Fibroblast of lung (primary cell): Measurements from ENCODE around the gene PAN2.

Source experiments
- CTCF ChIP-seq, 2 donors: IDR thresholded peaks in 1 of 2; conservative IDR thresholded peaks in 1 of 2; 1 replicate in 1 of 2; 2 replicates in 1 of 2; pipeline ENCODE4 v1.5.1; 2011 to 2012; ENCODE audit warnings: low read length in 2 of 2, control low read depth in 1 of 2, inconsistent platforms in 1 of 2, low read depth in 1 of 2, mild to moderate bottlenecking in 1 of 2
- EZH2 ChIP-seq: IDR thresholded peaks from 2 replicates; pipeline ENCODE4 v1.5.1; 2012; ENCODE audit warnings: low read length, control low read depth, mild to moderate bottlenecking; ENCODE audit errors: missing control alignments

GRCh38 chr12:56330936-56331490 lies 2.8 kb downstream of the PAN2 start:
- TF ChIP-seq CTCF (conservative IDR thresholded peaks at IDR 0.05 in 1 of 2, IDR thresholded peaks at IDR 0.05 in 1 of 2; ENCODE audit: low read depth in 1 of 2, low read length in 2 of 2) = no peak
- TF ChIP-seq EZH2 = no peak
